Measurements from ENCODE around the gene NPHP4. TPM values are rescaled to one million over a fixed set of nuclear protein-coding genes. Genes with fewer than 3 reads are reported as not detected.

Gene NPHP4
- polyA plus RNA-seq, 1 donor (not counting 4 experiments of a cell fraction or from before 2014, with no cell fraction given) = 3.7 TPM

DNA sequence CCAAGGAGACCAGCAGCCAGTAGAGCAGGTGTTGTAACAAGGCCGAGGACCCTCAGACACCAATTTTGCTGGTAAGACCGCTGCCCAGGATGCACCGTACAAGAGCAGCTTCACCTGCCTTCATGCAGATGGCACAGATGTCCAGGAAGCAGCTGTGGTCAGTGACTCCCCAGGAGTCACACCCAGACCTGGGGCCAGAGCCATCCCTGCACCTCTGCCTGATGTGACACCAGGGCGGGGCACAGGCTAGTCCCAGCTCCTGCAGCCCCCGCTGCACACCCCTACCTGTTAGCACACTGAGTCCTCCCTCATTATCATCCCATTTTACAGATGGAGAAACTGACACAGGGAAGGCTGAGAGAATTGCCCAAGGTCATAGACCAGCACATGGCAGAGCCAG is 37.1 kb upstream of the NPHP4 start:
- H2AFZ ChIP-seq (ENCODE audit: control insufficient read depth, low read length) = no peak overlapping the region
- no peaks in the 10 kb centered on the region for H3K79me2 ChIP-seq (ENCODE audit: control insufficient read depth, insufficient read depth, low read length)
- DNase-seq (ENCODE audit: low read depth, low spot score) = no peak
- FAIRE-seq = no peak
- H4K20me1 ChIP-seq (ENCODE audit: control insufficient read depth, extremely low read depth, insufficient read depth, low read length) = peaks cover 7% of the 10 kb centered on the region
- no peak for TF ChIP-seq EZH2 (IDR thresholded peaks at IDR 0.05; ENCODE audit: low read length)
- TF ChIP-seq, protein P1, sequence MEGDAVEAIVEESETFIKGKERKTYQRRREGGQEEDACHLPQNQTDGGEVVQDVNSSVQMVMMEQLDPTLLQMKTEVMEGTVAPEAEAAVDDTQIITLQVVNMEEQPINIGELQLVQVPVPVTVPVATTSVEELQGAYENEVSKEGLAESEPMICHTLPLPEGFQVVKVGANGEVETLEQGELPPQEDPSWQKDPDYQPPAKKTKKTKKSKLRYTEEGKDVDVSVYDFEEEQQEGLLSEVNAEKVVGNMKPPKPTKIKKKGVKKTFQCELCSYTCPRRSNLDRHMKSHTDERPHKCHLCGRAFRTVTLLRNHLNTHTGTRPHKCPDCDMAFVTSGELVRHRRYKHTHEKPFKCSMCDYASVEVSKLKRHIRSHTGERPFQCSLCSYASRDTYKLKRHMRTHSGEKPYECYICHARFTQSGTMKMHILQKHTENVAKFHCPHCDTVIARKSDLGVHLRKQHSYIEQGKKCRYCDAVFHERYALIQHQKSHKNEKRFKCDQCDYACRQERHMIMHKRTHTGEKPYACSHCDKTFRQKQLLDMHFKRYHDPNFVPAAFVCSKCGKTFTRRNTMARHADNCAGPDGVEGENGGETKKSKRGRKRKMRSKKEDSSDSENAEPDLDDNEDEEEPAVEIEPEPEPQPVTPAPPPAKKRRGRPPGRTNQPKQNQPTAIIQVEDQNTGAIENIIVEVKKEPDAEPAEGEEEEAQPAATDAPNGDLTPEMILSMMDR (optimal IDR thresholded peaks at IDR 0.05 in 1 of 3, IDR thresholded peaks at IDR 0.05 in 1 of 3, conservative IDR thresholded peaks at IDR 0.05 in 1 of 3; ENCODE audit: extremely low read depth in 1 of 3, insufficient read depth in 2 of 3, low read length in 3 of 3) = no peak
- H3K27me3 ChIP-seq (ENCODE audit: control insufficient read depth, extremely low read depth, insufficient read depth, low read length) = peaks cover 13% of the 10 kb centered on the region
- no peak overlapping the region for H3K27ac ChIP-seq (ENCODE audit: control insufficient read depth, insufficient read depth, low read length)
- no peak overlapping the region for H3K4me3 ChIP-seq (ENCODE audit: control insufficient read depth in 2 of 3, extremely low read depth in 1 of 3, insufficient read depth in 2 of 3, low read depth in 1 of 3, low read length in 3 of 3)
- peaks cover 21% of the 10 kb centered on the region for H3K4me1 ChIP-seq (ENCODE audit: control insufficient read depth, extremely low read depth, insufficient read depth, low read length)
- no peaks in the 10 kb centered on the region for H3K9me1 ChIP-seq (ENCODE audit: control insufficient read depth, extremely low read depth, insufficient read depth, low read length)
- no peaks in the 10 kb centered on the region for H3K9me3 ChIP-seq (ENCODE audit: control insufficient read depth, low read depth, low read length)
- H3K4me2 ChIP-seq (ENCODE audit: control insufficient read depth, extremely low read depth, insufficient read depth, low read depth, low read length) = no peak overlapping the region
- H3K36me3 ChIP-seq (ENCODE audit: control insufficient read depth in 2 of 2, extremely low read depth in 1 of 2, insufficient read depth in 2 of 2, low read length in 2 of 2) = no peaks in the 10 kb centered on the region
- H3K9ac ChIP-seq (ENCODE audit: control insufficient read depth, extremely low read depth, insufficient read depth, low read length) = no peak overlapping the region
- dilution Hi-C loops (cut with MboI; ENCODE audit: extremely low pct_ligation_motif_present, low sequenced_read_pairs) = no loop called here

GRCh38 chr1:6028042-6028850 is 36.0 kb upstream of the NPHP4 start:
- no peak overlapping the region for H3K4me2 ChIP-seq (ENCODE audit: control insufficient read depth, extremely low read depth, insufficient read depth, low read depth, low read length)
- dilution Hi-C loops (cut with MboI; ENCODE audit: extremely low pct_ligation_motif_present, low sequenced_read_pairs) = no loop called here
- no peak for TF ChIP-seq EZH2 (IDR thresholded peaks at IDR 0.05; ENCODE audit: low read length)
- TF ChIP-seq, protein P1 (optimal IDR thresholded peaks at IDR 0.05 in 1 of 3, IDR thresholded peaks at IDR 0.05 in 1 of 3, conservative IDR thresholded peaks at IDR 0.05 in 1 of 3; ENCODE audit: extremely low read depth in 1 of 3, insufficient read depth in 2 of 3, low read length in 3 of 3) = no peak
- peaks cover 8% of the 10 kb centered on the region for H3K27me3 ChIP-seq (ENCODE audit: control insufficient read depth, extremely low read depth, insufficient read depth, low read length)
- FAIRE-seq (no peak), DNase-seq (ENCODE audit: low read depth, low spot score) (no peak)
- no peaks in the 10 kb centered on the region for H3K9me3 ChIP-seq (ENCODE audit: control insufficient read depth, low read depth, low read length)
- no peaks in the 10 kb centered on the region for H3K79me2 ChIP-seq (ENCODE audit: control insufficient read depth, insufficient read depth, low read length)
- no peak overlapping the region for H2AFZ ChIP-seq (ENCODE audit: control insufficient read depth, low read length)
- peaks cover 21% of the 10 kb centered on the region for H3K4me1 ChIP-seq (ENCODE audit: control insufficient read depth, extremely low read depth, insufficient read depth, low read length)
- H3K36me3 ChIP-seq (ENCODE audit: control insufficient read depth in 2 of 2, extremely low read depth in 1 of 2, insufficient read depth in 2 of 2, low read length in 2 of 2) = no peaks in the 10 kb centered on the region
- H3K4me3 ChIP-seq (ENCODE audit: control insufficient read depth in 2 of 3, extremely low read depth in 1 of 3, insufficient read depth in 2 of 3, low read depth in 1 of 3, low read length in 3 of 3) = no peak overlapping the region
- H3K27ac ChIP-seq (ENCODE audit: control insufficient read depth, insufficient read depth, low read length) = no peak overlapping the region
- no peaks in the 10 kb centered on the region for H3K9me1 ChIP-seq (ENCODE audit: control insufficient read depth, extremely low read depth, insufficient read depth, low read length)
- H4K20me1 ChIP-seq (ENCODE audit: control insufficient read depth, extremely low read depth, insufficient read depth, low read length) = peaks cover 7% of the 10 kb centered on the region
- no peak overlapping the region for H3K9ac ChIP-seq (ENCODE audit: control insufficient read depth, extremely low read depth, insufficient read depth, low read length)
